GM10248 (cell line): ENCODE results near the gene SPON1.

Source experiments
- CTCF ChIA-PET: fragments of 300-600 bp; sonication (Branson Sonifier 250); formaldehyde crosslinking; extraction: SDS; loops from one replicate; lab custom pipeline; 2021; ENCODE audit warnings: antibody characterized with exemption; lab: Yijun Ruan, JAX
- POLR2A ChIA-PET: fragments of 350-650 bp; sonication (Branson Sonifier 250); formaldehyde crosslinking; extraction: SDS; loops from one replicate; lab custom pipeline; 2020; ENCODE audit warnings: antibody characterized with exemption; lab: Yijun Ruan, JAX
- DNase-seq: peaks from one replicate; pipeline ENCODE4 v3.0.0; 2012; ENCODE audit errors: extremely low spot score
- TF ChIP-seq, protein P1 (sequence below): IDR thresholded peaks from 2 replicates; pipeline ENCODE4 v1.5.1; 2012; ENCODE audit warnings: mild to moderate bottlenecking, low read depth; ENCODE audit errors: extremely low read depth, missing control alignments, control extremely low read depth

The SPON1 gene

DNA sequence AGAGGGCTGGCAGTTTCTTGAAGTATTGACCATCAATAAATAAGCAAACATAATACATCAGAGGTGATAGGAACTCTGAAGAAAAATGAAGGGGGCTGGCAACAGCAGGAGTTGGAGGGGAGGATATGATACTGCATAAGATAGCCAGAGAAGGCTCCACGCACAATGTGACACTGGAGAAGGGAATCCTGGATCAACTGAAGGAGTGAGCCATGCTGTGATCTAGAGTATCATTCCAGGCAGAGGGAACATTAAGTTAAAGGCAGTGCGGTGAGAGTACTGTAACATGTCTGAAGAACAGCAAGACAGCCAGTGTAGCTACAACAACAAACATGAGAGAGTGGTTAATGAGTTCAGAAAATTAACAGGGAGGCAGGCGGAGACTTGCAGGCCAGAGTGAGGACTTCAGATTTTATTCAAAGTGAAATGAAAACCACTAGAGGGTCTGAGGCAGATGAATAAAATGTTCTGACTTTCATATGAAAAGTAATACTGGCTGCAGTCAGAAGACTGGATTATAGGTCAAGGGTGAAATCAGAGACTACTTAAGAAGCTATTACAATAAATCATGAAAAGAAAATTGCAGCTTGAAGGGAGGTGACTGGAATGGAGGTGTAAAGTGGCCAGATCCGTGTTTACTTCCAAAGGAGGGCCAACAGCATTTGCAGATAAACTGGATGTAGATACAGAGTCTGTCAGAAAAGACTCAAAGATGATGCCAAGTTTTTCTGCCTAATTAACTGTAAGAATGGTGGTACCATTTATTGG, 347.1 kb downstream of the SPON1 start:
- POLR2A ChIA-PET, result no interaction called here
- TF ChIP-seq, protein P1, sequence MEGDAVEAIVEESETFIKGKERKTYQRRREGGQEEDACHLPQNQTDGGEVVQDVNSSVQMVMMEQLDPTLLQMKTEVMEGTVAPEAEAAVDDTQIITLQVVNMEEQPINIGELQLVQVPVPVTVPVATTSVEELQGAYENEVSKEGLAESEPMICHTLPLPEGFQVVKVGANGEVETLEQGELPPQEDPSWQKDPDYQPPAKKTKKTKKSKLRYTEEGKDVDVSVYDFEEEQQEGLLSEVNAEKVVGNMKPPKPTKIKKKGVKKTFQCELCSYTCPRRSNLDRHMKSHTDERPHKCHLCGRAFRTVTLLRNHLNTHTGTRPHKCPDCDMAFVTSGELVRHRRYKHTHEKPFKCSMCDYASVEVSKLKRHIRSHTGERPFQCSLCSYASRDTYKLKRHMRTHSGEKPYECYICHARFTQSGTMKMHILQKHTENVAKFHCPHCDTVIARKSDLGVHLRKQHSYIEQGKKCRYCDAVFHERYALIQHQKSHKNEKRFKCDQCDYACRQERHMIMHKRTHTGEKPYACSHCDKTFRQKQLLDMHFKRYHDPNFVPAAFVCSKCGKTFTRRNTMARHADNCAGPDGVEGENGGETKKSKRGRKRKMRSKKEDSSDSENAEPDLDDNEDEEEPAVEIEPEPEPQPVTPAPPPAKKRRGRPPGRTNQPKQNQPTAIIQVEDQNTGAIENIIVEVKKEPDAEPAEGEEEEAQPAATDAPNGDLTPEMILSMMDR, result no peak
- no peak for DNase-seq
- CTCF ChIA-PET, result interaction anchor here (0.8 to 5.2 kb wide), 12 partner anchors 8 to 146 kb away, joined by 3 to 49 read pairs (median 4); no protein-coding TSS in a partner anchor

DNA sequence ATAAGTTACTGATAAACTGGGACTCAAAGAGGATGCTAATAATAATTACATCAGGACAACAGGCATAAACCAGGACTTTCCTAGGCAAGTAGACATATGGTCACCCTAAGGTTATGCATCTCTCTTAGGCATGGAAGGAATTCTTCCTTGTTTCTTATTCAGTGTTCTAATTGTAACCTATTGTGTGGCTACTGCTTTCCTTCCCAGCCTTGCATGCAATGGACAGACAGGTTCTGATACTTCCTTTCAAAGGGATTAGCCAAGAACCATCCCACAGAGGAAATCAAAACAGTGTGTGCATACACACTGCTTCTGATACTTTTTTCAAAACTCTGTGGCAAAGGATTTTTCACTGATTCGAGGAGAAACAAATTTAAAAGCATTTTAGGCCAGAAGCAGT, 348.2 kb downstream of the SPON1 start:
- ChIA-PET CTCF (interaction anchor here (1.2 to 5.2 kb wide), 3 partner anchors 9 to 52 kb away, joined by 3 to 49 read pairs (median 25); no protein-coding TSS in a partner anchor), POLR2A (no interaction called here)
- no peak for DNase-seq
- TF ChIP-seq, protein P1, result no peak

DNA sequence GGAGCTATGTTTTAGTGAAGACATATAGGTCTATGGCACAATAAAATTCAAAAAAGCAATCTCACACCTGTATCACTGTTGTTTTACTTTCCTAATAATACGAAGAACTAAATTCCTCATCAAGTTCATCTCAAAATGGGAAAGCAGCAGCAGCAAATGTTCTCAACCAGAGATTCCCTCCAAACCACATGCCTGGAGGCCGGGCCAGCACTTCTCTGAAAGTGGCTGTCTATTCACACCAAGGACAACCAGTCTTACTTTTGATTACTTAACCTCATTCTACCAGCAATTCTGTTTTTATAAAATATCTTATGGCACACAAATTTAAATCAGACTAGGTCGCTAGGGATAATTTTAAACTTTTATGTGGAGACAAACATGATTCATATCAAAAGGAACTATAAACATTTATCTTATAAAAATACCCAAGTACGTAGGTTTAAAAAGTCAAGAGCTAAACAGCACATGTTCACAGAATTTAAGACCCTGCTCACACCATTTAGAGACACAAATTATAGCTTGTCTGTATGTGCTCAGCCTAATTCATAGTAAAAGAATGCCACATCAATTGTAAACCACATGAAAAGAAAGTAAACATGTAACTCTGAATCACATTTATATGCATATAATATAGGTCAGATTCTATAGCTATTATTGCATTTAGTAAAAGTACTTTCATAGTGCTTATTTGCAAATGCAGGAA, 350.4 kb downstream of the SPON1 start:
- TF ChIP-seq, protein P1, result no peak
- ChIA-PET CTCF (interaction anchor here (0.6 to 5.2 kb wide), 6 partner anchors 7 to 72 kb away, joined by 3 to 49 read pairs (median 4); no protein-coding TSS in a partner anchor), POLR2A (no interaction called here)
- DNase-seq, result no peak

DNA sequence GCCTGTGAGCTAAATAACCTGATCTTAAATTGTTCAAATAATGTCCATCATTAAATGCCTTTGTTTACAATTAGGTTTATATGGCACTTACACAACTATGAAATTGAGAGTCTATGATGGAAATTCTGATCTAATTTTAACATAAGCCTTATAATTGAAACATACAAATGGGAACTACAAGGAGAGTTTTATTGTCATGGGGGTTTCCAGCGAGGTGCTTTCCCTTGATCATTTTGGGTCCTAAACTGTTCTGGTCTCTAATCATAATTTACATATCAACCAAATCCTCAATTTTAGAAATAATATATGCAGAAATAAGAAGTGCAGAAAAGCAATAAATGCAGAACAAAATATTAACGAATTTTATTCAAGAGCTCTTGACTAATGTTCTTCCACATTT, 351.6 kb downstream of the SPON1 start:
- no peak for DNase-seq
- ChIA-PET POLR2A (interaction anchor here (0.6 kb wide), 1 partner anchor 18 kb away, joined by 10 read pairs; no protein-coding TSS in a partner anchor), CTCF (interaction anchor here (0.8 to 1.6 kb wide), 4 partner anchors 11 to 141 kb away, joined by 3 to 6 read pairs (median 4); no protein-coding TSS in a partner anchor)
- TF ChIP-seq, protein P1, result no peak

DNA sequence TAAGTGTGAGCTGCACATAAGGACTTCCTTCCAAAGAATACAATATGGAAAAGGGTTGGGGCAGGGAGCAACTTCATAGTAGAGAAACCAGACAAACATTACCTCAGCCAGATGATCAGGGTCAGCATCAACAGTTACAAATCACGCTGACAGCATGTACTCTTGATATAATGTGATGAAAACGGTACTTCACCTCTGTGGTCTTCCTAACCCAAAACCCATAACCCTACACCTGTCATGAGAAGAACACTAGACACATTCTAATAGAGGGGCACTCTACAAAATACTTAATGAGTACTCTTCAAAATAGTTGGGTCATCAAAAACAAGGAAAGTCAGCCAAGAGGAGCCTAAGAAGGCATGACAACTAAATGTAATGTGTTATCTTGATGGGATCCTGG, 352.6 kb downstream of the SPON1 start:
- CTCF ChIA-PET, result interaction anchor here (1.0 to 1.6 kb wide), 4 partner anchors 10 to 140 kb away, joined by 3 to 6 read pairs (median 4); no protein-coding TSS in a partner anchor
- POLR2A ChIA-PET, result no interaction called here
- DNase-seq, result no peak
- TF ChIP-seq, protein P1, result no peak
